Activated naive CD4-positive, alpha-beta T cell treated with anti-CD3 and anti-CD28 coated beads for 36 hours (primary cell): ENCODE data around the gene TCP11L2. TPM values are rescaled to one million over a fixed set of nuclear protein-coding genes. Genes with fewer than 3 reads are reported as not detected.

Experiments used
- CTCF ChIA-PET: fragments of 350-600 bp; sonication (Branson Sonifier 250); formaldehyde crosslinking; loops from one replicate; lab custom pipeline; 2021; ENCODE audit warnings: antibody characterized with exemption; lab: Charles Lee
- DNase-seq: peaks from one replicate; pipeline ENCODE4 v3.0.0-alpha.2; 2020
- H3K27ac Mint-ChIP-seq: one replicate; pipeline ENCODE4 v1.8.0; 2021; ENCODE audit warnings: mild to moderate bottlenecking, mixed read lengths
- H3K27me3 Mint-ChIP-seq: one replicate; pipeline ENCODE4 v1.8.0; 2021; ENCODE audit warnings: low read depth, mixed read lengths
- H3K36me3 Mint-ChIP-seq: one replicate; pipeline ENCODE4 v1.8.0; 2021; ENCODE audit warnings: low read depth, mixed read lengths
- H3K4me1 Mint-ChIP-seq: one replicate; pipeline ENCODE4 v1.8.0; 2021; ENCODE audit warnings: low read depth, mixed read lengths
- H3K4me3 Mint-ChIP-seq: one replicate; pipeline ENCODE4 v1.8.0; 2021; ENCODE audit warnings: mild to moderate bottlenecking, moderate library complexity, mixed read lengths
- H3K9me3 Mint-ChIP-seq: one replicate; pipeline ENCODE4 v1.8.0; 2021; ENCODE audit warnings: mixed read lengths
- intact Hi-C: fragments of 100-400 bp; cut with micrococcal nuclease; formaldehyde crosslinking; loops from one replicate; pipeline ENCODE4 v1.15.1; 2023
- total RNA-seq, 2 experiments: library from RNA; stranded (reverse); gene quantifications; one replicate each; pipeline ENCODE4 v1.2.3, GENCODE V29; 2021

TCP11L2 gene
- total RNA-seq, 2 experiments from 2014 or later: 9.2 to 10.3 TPM

DNA sequence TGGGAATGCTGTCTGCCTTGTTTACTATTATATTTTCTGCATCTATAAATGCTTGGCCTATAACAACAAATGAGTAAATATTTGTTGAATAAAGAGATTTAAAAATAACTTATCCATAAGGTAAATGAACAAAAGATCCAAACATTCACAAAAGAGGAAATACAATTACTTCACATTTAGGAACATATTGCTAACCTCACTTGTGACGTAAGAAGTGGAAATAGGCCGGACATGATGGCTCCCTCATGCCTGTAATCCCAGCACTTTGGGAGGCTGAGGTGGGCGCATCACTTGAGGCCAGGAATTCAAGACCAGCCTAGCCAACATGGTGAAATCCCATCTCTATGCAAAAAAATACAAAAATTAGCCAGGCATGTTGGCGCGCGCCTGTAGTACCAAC lies 29.0 kb upstream of the TCP11L2 start:
- Mint-ChIP-seq H3K36me3 (no peaks in the 10 kb centered on the region), H3K27ac (no peak overlapping the region), H3K27me3 (no peaks in the 10 kb centered on the region), H3K4me1 (no peaks in the 10 kb centered on the region), H3K4me3 (no peak overlapping the region), H3K9me3 (no peaks in the 10 kb centered on the region)
- intact Hi-C loops: no loop called here
- CTCF ChIA-PET: interaction anchor here (2.1 to 2.7 kb wide), 2 partner anchors 9 to 46 kb away, joined by 9 to 13 read pairs; no protein-coding TSS in a partner anchor
- DNase-seq: no peak

DNA sequence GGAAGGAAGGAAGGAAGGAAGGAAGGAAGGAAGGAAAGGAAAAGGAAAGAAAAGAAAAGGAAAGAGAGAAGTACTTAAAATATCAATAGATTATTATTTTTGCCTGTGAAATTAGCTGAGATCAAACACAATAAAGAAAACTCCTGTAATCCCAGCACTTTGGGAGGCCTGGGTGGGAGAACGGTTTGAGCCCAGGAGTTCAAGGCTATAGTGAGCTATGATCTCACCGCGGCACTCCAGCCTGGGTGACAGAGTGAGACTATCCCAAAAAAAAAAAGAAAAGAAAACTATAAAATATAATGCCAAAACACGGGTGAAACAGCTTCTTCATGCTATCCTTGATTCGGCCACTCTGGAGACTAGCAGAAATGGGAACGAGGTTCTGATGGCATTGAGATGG lies 28.5 kb upstream of the TCP11L2 start:
- Mint-ChIP-seq H3K9me3 (no peaks in the 10 kb centered on the region), H3K36me3 (no peaks in the 10 kb centered on the region), H3K4me1 (no peaks in the 10 kb centered on the region), H3K4me3 (no peak overlapping the region), H3K27me3 (no peaks in the 10 kb centered on the region), H3K27ac (no peak overlapping the region)
- DNase-seq: no peak
- intact Hi-C loops: no loop called here
- CTCF ChIA-PET: no interaction called here

DNA sequence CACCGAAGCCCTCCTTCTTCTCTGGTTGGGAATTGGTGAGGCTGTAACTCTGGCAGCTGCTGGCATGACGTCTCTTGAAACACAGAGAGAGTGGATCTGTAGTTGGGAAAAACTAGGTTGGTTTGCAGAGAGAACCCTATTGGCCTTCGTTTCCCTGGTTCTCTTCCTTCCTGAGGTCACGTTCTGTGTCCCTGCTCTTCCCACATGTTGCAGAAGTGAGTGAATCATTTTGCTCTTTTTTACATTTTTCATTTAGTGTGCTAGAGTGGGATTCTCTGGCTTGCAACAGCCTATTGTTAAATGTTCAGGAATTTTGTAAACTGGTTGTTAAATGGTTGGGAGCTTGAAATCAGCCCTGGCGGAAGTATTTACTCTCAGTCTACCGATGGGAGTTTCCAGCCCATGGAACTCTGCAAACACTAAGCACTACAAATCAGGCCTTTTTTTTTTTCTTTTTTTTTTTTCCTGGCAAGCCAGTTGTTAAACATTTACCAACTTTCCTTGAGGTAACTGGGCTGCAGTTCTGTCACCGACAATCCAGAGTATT lies 27.9 kb upstream of the TCP11L2 start:
- Mint-ChIP-seq H3K27ac (no peak overlapping the region), H3K27me3 (no peaks in the 10 kb centered on the region), H3K9me3 (no peaks in the 10 kb centered on the region), H3K36me3 (no peaks in the 10 kb centered on the region), H3K4me3 (no peak overlapping the region), H3K4me1 (no peaks in the 10 kb centered on the region)
- DNase-seq: no peak
- CTCF ChIA-PET: no interaction called here
- intact Hi-C loops: no loop called here

DNA sequence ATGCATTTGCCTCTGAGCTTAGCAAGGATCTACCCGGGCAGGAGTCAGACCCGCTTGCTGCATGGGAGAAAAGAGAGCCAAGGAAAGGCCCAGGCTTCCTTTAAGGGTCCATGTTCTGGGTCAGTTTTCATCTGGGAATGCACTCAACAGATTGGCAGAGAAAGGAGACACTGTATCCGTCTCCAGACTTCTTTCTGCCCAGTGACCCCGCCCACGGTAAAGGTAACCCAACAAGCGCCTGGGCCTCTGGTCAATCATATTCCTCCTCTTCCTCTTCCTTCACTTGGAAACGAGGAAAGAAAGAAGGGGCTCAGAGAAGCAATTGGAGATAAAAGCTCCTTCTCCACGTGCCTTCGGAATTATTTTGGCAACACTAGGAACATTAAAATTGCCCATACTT lies 27.1 kb upstream of the TCP11L2 start:
- Mint-ChIP-seq H3K27ac (no peak overlapping the region), H3K9me3 (no peaks in the 10 kb centered on the region), H3K4me3 (no peak overlapping the region), H3K4me1 (no peaks in the 10 kb centered on the region), H3K36me3 (no peaks in the 10 kb centered on the region), H3K27me3 (no peaks in the 10 kb centered on the region)
- no peak for DNase-seq
- intact Hi-C loops: no loop called here
- CTCF ChIA-PET: no interaction called here

DNA sequence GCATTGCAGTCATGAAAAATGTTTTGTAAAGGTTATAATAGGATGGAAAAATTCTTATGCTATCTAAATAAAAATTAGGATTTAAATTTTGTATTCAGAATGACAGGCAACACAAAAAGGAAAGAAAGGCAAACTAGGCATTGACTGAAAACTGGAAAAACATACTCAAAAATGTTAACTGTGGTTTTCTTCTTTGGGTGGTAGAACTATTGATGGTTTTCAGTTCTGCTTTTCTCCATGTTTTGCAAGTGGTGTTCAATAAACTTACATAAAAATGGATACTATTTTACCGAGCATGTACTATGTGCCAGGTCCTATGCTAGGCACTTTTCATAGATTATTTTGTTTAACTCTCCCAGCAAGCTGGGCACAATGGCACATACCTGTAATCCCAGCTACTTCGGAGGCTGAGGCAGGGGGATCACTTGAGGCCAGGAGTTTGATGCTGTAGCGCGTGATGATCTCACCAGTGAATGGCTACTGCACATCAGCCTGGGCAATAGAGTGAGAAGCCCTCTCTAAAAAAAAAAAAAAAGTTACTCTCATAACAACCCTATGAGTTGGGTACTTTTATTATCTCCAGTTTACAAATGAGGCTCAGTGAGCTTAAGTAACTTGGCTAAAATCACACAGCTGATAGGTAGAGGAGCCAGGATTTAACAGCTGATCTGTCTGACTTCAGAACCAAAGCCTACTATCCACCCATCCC lies 26.3 kb upstream of the TCP11L2 start:
- Mint-ChIP-seq H3K9me3 (no peaks in the 10 kb centered on the region), H3K36me3 (no peaks in the 10 kb centered on the region), H3K4me1 (no peaks in the 10 kb centered on the region), H3K27me3 (no peaks in the 10 kb centered on the region), H3K27ac (no peak overlapping the region), H3K4me3 (no peak overlapping the region)
- DNase-seq: no peak
- CTCF ChIA-PET: interaction anchor here (0.6 to 0.7 kb wide), 3 partner anchors 48 to 751 kb away, joined by 4 to 5 read pairs (median 4); no protein-coding TSS in a partner anchor
- intact Hi-C loops: no loop called here

DNA sequence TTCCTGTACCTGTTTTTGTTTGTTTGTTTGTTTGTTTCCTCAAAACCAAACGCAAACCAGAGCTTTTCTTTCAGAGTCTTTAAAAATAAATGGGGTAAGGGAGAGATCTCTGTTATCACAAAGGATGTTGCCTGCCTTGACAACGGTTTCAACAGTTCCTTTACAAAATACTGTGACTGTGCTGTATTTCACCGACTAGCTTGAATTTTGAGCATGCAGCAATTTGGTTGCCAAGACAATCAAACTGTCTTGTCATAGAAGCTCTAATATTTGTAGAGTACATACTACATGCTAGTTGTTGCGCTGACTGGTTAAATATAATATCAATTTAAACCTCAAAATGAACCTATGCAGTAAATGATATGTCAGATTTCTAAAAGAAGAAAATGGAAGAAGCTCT lies 22.4 kb upstream of the TCP11L2 start:
- Mint-ChIP-seq H3K27me3 (peaks cover 4% of the 10 kb centered on the region), H3K36me3 (no peaks in the 10 kb centered on the region), H3K27ac (no peak overlapping the region), H3K4me1 (peaks cover 9% of the 10 kb centered on the region), H3K9me3 (peaks cover 8% of the 10 kb centered on the region), H3K4me3 (no peak overlapping the region)
- intact Hi-C loops: loop anchor here (5.0 kb wide), 2 partner anchors 143 to 858 kb away; partner anchors contain the start of gene NUAK1
- CTCF ChIA-PET: interaction anchor here (0.6 to 8.2 kb wide), 6 partner anchors 9 to 315 kb away, joined by 3 to 192 read pairs (median 4); no protein-coding TSS in a partner anchor
- no peak for DNase-seq

DNA sequence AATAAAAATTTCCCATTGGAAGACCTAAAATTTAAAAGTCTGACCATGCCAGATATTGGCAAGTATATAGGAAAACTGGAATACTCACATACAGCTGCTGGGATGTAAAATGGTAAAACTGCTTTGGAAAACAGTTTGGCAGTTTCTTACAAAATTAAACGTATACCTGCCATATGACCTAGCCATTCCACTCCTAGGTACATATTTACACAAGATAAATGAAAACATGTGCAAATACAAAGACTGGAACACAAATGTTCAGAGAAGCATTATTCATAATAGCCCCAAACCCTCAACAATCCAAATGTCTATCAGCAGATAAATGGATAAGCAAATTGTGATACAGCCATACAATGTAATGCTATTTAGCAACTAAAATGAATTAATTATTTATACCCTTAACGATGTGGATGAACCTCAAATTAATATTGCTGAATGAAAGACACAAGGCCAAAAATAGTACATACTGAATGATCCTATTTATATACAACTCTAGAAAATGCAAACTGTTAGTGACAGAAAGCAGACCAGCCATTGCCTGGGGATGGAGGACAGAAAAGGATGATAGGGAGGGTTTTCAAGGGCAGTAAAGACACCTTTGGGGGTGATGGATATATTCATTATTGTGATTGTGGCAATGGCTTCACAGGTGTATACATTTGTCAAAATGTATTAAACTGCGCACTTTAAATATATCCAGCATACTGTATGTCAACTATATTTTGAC lies 21.3 kb upstream of the TCP11L2 start:
- H3K36me3 Mint-ChIP-seq: no peaks in the 10 kb centered on the region
- H3K9me3 Mint-ChIP-seq: peaks cover 8% of the 10 kb centered on the region
- CTCF ChIA-PET: interaction anchor here (0.6 to 8.2 kb wide), 9 partner anchors 9 to 512 kb away, joined by 3 to 192 read pairs (median 4); no protein-coding TSS in a partner anchor
- no peak for DNase-seq
- H3K27me3 Mint-ChIP-seq: peaks cover 4% of the 10 kb centered on the region
- intact Hi-C loops: loop anchor here (5.0 kb wide), 2 partner anchors 144 to 859 kb away; partner anchors contain the start of gene NUAK1
- no peak overlapping the region for H3K27ac Mint-ChIP-seq
- H3K4me3 Mint-ChIP-seq: no peak overlapping the region
- H3K4me1 Mint-ChIP-seq: peaks cover 12% of the 10 kb centered on the region

DNA sequence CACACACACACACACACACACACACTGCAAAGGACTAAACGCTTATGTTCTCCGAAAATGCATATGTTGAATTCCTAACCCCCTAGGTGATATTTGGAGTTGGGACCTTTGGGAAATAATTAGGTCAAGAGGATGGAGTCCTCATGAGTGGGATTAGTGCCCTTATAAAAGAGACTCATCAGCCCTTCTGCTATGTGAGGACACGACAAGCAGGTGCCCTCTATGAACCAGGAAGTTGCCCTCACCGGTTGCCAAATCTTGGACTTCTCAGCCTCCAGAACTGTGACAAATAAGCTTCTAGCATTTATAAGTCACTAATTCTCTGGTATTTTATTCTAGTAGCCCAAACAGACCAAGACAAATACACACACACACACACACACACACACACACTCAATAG lies 20.7 kb upstream of the TCP11L2 start:
- H3K27me3 Mint-ChIP-seq: peaks cover 4% of the 10 kb centered on the region
- H3K36me3 Mint-ChIP-seq: no peaks in the 10 kb centered on the region
- intact Hi-C loops: loop anchor here (1.0 to 5.0 kb wide), 4 partner anchors 33 to 860 kb away; partner anchors contain the start of gene NUAK1
- peaks cover 12% of the 10 kb centered on the region for H3K4me1 Mint-ChIP-seq
- peaks cover 8% of the 10 kb centered on the region for H3K9me3 Mint-ChIP-seq
- no peak for DNase-seq
- H3K4me3 Mint-ChIP-seq: no peak overlapping the region
- H3K27ac Mint-ChIP-seq: no peak overlapping the region
- CTCF ChIA-PET: interaction anchor here (0.6 to 8.2 kb wide), 18 partner anchors 9 to 512 kb away, joined by 3 to 192 read pairs (median 4); no protein-coding TSS in a partner anchor

DNA sequence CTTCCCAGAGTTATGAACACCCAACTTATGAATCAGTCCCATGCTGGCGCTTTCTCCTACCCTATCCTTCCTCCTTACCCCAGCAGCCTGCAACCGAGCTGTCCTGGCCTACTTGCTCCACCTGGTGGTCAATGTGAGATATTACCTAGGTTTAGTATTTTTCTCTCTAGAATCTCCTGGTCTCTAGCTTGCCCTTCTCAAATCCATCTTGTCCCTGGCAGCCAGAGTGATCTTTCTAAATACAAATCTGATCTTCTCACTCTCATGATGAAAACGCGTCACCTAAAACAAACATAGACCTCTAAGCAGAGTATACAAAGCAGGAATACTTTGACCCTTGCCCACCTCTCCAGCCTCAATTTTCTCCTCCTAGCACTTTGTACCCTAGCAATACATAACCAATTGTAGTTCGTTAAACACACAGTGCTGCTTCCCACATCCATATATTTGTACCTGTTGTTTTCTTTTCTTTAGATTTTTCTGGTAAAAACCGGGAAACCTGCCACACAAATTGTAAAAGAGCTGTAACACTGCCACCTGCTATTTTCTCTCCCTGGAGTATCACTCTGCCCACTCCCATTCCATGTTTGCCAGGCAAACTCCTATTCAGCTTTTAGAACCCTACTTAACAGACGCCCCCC lies 20.0 kb upstream of the TCP11L2 start:
- intact Hi-C loops: loop anchor here (1.0 to 5.0 kb wide), 4 partner anchors 33 to 860 kb away; partner anchors contain the start of gene NUAK1
- Mint-ChIP-seq H3K4me3 (no peak overlapping the region), H3K4me1 (peaks cover 14% of the 10 kb centered on the region), H3K27ac (no peak overlapping the region), H3K36me3 (no peaks in the 10 kb centered on the region), H3K9me3 (peaks cover 8% of the 10 kb centered on the region), H3K27me3 (peaks cover 4% of the 10 kb centered on the region)
- peak; percentile 69 for DNase-seq
- CTCF ChIA-PET: interaction anchor here (0.6 to 8.2 kb wide), 30 partner anchors 10 to 458 kb away, joined by 3 to 192 read pairs (median 4); partner anchors contain the start of gene CKAP4

DNA sequence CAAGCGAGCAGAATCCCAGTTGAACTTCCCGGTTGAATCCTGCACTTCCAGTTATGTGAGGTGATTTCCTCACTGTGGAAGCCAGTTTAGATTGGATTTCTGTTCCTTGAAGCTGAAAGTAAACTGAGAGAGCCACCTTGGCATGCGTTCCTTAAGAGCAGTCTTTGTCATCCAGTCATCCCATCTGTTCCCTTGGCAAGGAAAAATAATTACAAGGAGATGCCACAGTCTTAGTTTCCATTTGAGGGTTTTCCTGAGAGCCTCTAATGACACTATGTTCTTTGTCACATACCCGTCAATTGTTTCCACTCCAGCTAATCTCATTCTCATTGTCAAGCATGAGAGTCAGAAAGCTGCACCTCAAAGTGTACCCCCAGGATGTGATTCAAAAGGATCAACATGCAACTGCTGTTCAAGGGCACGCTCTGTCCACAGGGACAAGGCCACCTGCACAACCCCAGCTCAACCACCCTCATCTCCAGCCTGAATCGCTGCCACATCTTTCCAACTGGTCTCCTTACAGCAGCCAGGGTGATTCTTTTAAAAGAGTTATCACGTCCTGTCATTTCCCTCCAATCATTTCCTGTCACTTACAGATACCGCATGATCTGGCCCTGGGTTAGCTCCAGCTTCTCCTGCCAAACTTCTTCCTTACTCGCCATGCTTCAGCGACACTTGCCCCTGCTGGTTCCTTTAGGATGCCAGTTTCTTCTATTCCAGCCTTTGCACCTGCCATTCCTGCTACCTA lies 18.0 kb upstream of the TCP11L2 start:
- DNase-seq: peak; percentile 26
- Mint-ChIP-seq H3K27ac (no peak overlapping the region), H3K4me3 (no peak overlapping the region), H3K9me3 (peaks cover 8% of the 10 kb centered on the region), H3K4me1 (peaks cover 29% of the 10 kb centered on the region), H3K36me3 (no peaks in the 10 kb centered on the region), H3K27me3 (peaks cover 4% of the 10 kb centered on the region)
- intact Hi-C loops: loop anchor here (5.0 kb wide), 2 partner anchors 147 to 862 kb away; partner anchors contain the start of gene NUAK1
- CTCF ChIA-PET: interaction anchor here (0.7 to 8.2 kb wide), 6 partner anchors 9 to 62 kb away, joined by 3 to 192 read pairs (median 4); no protein-coding TSS in a partner anchor

DNA sequence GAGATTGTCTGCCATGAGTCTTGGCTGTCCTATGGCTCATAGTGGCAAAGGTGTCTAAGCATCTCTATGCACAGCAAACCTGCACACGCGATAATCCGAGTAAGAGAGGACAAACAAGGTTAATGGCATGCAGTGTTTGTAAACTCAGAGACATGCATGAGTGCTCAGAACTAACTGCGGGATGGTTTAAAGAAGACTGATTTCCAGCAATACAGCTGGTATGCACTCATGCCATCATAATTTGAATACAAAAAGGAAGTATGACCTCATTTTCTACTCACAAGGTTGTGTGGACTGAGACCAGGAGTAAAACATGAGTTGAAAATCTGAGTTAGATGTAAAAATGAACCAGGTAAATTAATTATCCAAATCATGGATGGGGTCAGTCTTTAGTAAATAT lies 16.6 kb upstream of the TCP11L2 start:
- CTCF ChIA-PET: interaction anchor here (1.1 kb wide), 1 partner anchor 57 kb away, joined by 3 read pairs; no protein-coding TSS in a partner anchor
- Mint-ChIP-seq H3K27me3 (peaks cover 4% of the 10 kb centered on the region), H3K4me3 (no peak overlapping the region), H3K27ac (no peak overlapping the region), H3K36me3 (no peaks in the 10 kb centered on the region), H3K4me1 (peaks cover 29% of the 10 kb centered on the region), H3K9me3 (peaks cover 8% of the 10 kb centered on the region)
- intact Hi-C loops: no loop called here
- DNase-seq: no peak
